Esophagus squamous epithelium (tissue), 5 donors: Measurements from ENCODE around the gene PIK3CG. TPM values are rescaled to one million over a fixed set of nuclear protein-coding genes. Genes with fewer than 3 reads are reported as not detected.

Experiments used
- DNase-seq: peaks from one replicate; lab custom pipeline; 2025; lab: John Stamatoyannopoulos, UW
- H3K27ac ChIP-seq, 4 donors: fragments of 200-600 bp; sonication (generic); one replicate each; pipeline ENCODE4 v1.5.1; 2016 to 2019; ENCODE audit warnings: mild to moderate bottlenecking in 1 of 4
- H3K27me3 ChIP-seq, 4 donors: fragments of 200-600 bp; sonication (generic); 1 replicate in 3 of 4; 2 replicates in 1 of 4; pipeline versions ENCODE4 v1.5.1 to v1.6.0; 2017 to 2021; ENCODE audit warnings: antibody characterized with exemption in 1 of 4
- H3K36me3 ChIP-seq, 3 donors: fragments of 200-600 bp; sonication (generic); one replicate each; pipeline ENCODE4 v1.5.1; 2016 to 2019
- H3K4me1 ChIP-seq, 3 donors: fragments of 200-600 bp; sonication (generic); one replicate each; pipeline ENCODE4 v1.5.1; 2017 to 2019
- H3K4me3 ChIP-seq, 4 donors: fragments of 200-600 bp; sonication (generic); 1 replicate in 3 of 4; 2 replicates in 1 of 4; pipeline ENCODE4 v1.5.1; 2016 to 2019; ENCODE audit warnings: mild to moderate bottlenecking in 2 of 4, moderate library complexity in 1 of 4
- H3K9me3 ChIP-seq, 3 donors: fragments of 200-600 bp; sonication (generic); one replicate each; pipeline ENCODE4 v1.5.1; 2016 to 2019
- POLR2A ChIP-seq, 4 donors: fragments of 450-650 bp; IDR thresholded peaks; one replicate each; pipeline ENCODE4 v1.6.1; 2017; ENCODE audit warnings: antibody characterized with exemption in 4 of 4, mild to moderate bottlenecking in 4 of 4, moderate library complexity in 3 of 4
- WGBS, 2 donors: methylation state at CpG; one replicate each; pipeline ENCODE4 v1.1.5; 2018; 5-methylcytosine and 5-hydroxymethylcytosine counted together
- intact Hi-C: fragments of 100-400 bp; cut with DNase I; formaldehyde crosslinking; loops from one replicate; pipeline ENCODE4 v1.15.0; 2022
- total RNA-seq, 4 donors: library from RNA; depleted of rRNA; stranded (reverse); fragments of >200 nt; gene quantifications; one replicate each; pipeline ENCODE4 v1.1.0, GENCODE V29; 2016
- TF ChIP-seq, protein P1 (sequence below), 6 experiments: fragments of 450-650 bp in 4 of 6; fragments of 200-600 bp in 2 of 6; sonication (generic) in 2 of 6; IDR thresholded peaks; one replicate each; pipeline ENCODE4 v1.5.1; 2016 to 2019; ENCODE audit warnings: antibody characterized with exemption in 6 of 6, mild to moderate bottlenecking in 4 of 6, moderate library complexity in 4 of 6
- donor health status: DM: yes; HTN: yes; CAD: no.

Gene PIK3CG
- total RNA-seq, 4 donors from 2014 or later: 1.3 to 6.1 (median 2.5) TPM

DNA sequence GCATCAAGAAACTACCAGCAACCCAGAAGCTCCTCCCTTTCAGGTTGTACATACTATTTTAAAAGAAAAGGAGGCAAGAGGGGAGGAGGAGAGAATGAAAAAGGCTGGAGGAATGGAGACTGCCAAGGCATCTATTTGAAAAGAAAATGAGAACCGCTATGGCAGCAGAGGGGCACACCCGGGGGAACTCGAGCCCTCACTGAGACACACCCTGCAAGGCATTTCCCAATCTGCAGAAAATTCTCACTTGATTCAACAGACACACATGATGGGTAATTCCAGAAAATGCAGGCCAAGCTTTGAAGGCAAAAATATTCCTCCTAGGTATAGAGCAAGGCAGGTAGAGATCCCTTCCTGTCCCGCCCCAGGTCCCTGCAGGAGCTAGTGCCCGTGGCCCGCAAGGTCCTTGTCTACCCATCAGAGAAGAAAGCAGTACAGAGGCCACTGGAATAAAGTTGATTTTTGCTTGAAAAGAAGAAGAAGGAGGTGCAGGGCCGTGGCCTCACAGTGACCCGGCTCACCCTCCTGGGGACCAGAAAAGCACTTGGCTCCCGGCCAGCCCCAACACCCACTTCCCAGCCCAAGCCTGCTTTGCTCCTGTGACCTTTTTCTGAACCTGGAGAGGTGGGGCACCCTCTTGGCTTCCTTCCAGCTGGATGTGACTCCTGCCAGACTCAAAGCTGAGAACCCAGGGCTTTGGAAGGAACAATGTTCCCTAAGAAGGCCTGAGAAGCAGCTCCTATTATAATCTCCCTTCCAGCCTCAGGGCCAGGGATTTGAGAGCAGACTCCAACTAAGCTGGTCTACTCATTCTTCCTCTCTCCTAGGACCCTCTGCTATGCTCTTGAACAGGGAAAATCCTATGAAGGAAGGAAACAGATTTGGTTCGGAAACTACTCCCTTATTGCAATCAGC is 6.2 kb upstream of the PIK3CG start:
- intact Hi-C loops: no loop called here
- Histone ChIP-seq H3K4me1 (peaks cover 0 to 24% (median 7%) of the 10 kb centered on the region in 3 donors), H3K27ac (no peak overlapping the region), H3K36me3 (no peaks in the 10 kb centered on the region), H3K4me3 (no peak overlapping the region), H3K9me3 (peaks cover 0 to 13% (median 0%) of the 10 kb centered on the region in 3 donors), H3K27me3 (no peaks in the 10 kb centered on the region)
- TF ChIP-seq, protein P1, sequence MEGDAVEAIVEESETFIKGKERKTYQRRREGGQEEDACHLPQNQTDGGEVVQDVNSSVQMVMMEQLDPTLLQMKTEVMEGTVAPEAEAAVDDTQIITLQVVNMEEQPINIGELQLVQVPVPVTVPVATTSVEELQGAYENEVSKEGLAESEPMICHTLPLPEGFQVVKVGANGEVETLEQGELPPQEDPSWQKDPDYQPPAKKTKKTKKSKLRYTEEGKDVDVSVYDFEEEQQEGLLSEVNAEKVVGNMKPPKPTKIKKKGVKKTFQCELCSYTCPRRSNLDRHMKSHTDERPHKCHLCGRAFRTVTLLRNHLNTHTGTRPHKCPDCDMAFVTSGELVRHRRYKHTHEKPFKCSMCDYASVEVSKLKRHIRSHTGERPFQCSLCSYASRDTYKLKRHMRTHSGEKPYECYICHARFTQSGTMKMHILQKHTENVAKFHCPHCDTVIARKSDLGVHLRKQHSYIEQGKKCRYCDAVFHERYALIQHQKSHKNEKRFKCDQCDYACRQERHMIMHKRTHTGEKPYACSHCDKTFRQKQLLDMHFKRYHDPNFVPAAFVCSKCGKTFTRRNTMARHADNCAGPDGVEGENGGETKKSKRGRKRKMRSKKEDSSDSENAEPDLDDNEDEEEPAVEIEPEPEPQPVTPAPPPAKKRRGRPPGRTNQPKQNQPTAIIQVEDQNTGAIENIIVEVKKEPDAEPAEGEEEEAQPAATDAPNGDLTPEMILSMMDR (IDR thresholded peaks at IDR 0.05): no peak
- no peak for TF ChIP-seq POLR2A (IDR thresholded peaks at IDR 0.05)
- DNase-seq: no peak
- WGBS, 2 donors: 58% methylated on average over 7 of the region's 10 CpGs

DNA sequence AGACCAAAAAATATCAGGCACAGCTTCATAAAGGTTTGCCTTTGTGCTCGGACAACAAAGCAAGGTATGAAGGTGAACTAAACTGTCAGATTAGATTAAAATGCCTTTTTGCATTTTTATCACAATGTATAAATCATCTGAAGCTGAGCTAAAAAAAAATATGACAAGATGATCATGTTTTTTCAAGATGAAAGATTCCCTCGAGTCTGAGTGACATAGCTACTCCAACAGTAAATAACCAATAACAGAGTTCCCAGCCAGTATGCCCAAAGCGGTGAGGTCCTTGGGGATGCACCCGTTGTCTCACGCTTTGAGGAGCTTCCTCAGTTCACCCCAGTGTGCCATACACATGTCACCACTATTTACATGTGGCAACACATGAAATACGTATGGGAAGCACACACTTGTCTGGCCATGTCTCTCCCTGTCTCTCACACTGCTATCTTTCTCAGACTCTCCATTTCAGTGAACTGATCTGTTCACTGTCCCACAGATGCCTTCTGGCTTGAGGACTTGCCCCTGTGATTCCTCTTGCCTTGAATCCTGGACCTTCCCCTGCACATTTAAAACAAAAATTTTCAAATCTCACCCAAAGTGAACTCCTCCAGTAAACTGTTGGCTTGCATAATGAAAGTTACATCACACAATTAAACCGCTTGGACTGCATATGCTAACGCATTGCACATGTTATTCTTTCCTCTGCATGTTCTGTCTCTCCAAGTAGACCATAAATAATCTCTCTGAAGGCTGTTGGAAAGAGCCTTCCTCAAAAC is 2.6 kb upstream of the PIK3CG start:
- WGBS, 2 donors: 60 to 65% methylated on average over 8 of the region's 8 CpGs
- no peak overlapping the region for H3K27ac ChIP-seq
- DNase-seq: no peak

GRCh38 chr7:106863274-106863997 is 1.6 kb upstream of the PIK3CG start:
- Histone ChIP-seq H3K36me3 (peaks cover 0 to 10% (median 0%) of the 10 kb centered on the region in 3 donors), H3K4me3 (no peak overlapping the region), H3K4me1 (peaks cover 0 to 33% (median 7%) of the 10 kb centered on the region in 3 donors), H3K9me3 (peaks cover 0 to 8% (median 0%) of the 10 kb centered on the region in 3 donors), H3K27me3 (no peaks in the 10 kb centered on the region), H3K27ac (peak overlapping the region in 1 of 4 donors; percentile 11)
- TF ChIP-seq, protein P1 (IDR thresholded peaks at IDR 0.05): no peak
- no peak for TF ChIP-seq POLR2A (IDR thresholded peaks at IDR 0.05)
- WGBS, 2 donors: 55 to 75% methylated on average over 3 of the region's 3 CpGs
- DNase-seq: no peak
- intact Hi-C loops: no loop called here

More for the DNA sequence above, 2.6 kb upstream of the PIK3CG start:
- Histone ChIP-seq H3K4me3 (no peak overlapping the region), H3K9me3 (peaks cover 0 to 13% (median 0%) of the 10 kb centered on the region in 3 donors), H3K4me1 (peaks cover 0 to 33% (median 7%) of the 10 kb centered on the region in 3 donors), H3K36me3 (peaks cover 0 to under 1% (median 0%) of the 10 kb centered on the region in 3 donors), H3K27me3 (no peaks in the 10 kb centered on the region)
- intact Hi-C loops: no loop called here
- TF ChIP-seq, protein P1 (IDR thresholded peaks at IDR 0.05): no peak
- no peak for TF ChIP-seq POLR2A (IDR thresholded peaks at IDR 0.05)

DNA sequence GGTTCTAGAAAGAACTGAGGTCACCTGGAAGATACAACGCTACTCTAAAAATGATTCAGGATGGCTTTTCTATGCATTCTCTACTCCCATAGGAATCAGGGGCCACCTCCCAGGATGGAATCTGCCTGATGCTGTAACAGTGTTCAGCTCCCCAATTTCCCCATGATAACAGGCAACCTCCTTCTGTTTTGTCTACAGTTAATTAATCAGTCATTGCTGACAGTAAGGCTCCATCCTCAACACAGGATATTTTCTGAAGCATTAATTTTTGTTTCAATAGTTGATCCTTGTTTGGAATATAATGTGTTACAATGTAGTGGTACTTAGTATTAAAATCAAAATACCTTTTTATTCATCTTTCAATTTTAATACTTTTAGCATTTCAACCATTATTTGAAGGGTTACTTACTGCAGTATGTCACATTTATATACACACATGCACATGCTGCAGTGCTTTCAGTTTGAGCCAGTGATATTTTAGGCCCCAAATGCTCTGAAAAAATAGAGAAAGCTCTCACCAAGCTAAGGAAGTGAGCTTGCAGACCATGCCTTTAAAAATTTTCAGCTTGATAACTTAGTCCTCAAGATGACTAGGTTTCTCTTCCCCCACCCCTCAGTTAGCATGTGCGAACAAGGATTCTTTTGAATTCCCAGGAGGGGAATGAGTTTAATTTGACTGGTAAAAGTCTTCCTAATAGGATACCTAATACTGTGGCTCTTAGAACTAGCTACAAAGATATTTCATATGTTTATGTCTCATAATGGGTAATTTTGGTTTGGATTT is 592 bp upstream of the PIK3CG start:
- H3K9me3 ChIP-seq: no peaks in the 10 kb centered on the region
- no peaks in the 10 kb centered on the region for H3K27me3 ChIP-seq
- no peak for DNase-seq
- TF ChIP-seq, protein P1 (IDR thresholded peaks at IDR 0.05): no peak
- no peak for TF ChIP-seq POLR2A (IDR thresholded peaks at IDR 0.05)
- peaks cover 0 to 28% (median 0%) of the 10 kb centered on the region in 3 donors for H3K4me1 ChIP-seq
- WGBS, 2 donors: 75 to 92% methylated on average over 2 of the region's 2 CpGs
- H3K27ac ChIP-seq: peak overlapping the region in 3 of 4 donors; percentile 23 to 62 (median 47)
- intact Hi-C loops: no loop called here
- peak overlapping the region in 1 of 4 donors; percentile 41 for H3K4me3 ChIP-seq
- H3K36me3 ChIP-seq: peaks cover 0 to 11% (median 0%) of the 10 kb centered on the region in 3 donors
